Ammon's horn (tissue), 1 donor: ENCODE data around the gene SYCE1.
"Not testable (repeated sequence)": the region's sequence is repeated elsewhere in the genome, so short reads cannot be mapped to it uniquely, and the experiment has no call there.

Source experiments
- DNase-seq: peaks from one replicate; pipeline ENCODE4 v3.0.0-alpha.2; 2016; ENCODE audit warnings: low spot score

Gene SYCE1, protein sequence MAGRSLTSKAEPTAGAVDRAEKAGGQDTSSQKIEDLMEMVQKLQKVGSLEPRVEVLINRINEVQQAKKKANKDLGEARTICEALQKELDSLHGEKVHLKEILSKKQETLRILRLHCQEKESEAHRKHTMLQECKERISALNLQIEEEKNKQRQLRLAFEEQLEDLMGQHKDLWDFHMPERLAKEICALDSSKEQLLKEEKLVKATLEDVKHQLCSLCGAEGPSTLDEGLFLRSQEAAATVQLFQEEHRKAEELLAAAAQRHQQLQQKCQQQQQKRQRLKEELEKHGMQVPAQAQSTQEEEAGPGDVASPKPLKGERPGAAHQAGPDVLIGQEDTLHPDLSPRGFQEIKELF

GRCh38 chr10:133565441-133566294 is at the start of gene SYCE1:
SYCE1 (minus strand) TSS chr10:133565583; CDS start chr10:133565529, 54 bp downstream.
- DNase-seq, result no peak

- DNase-seq, result no peak
These were observed 49.6 kb upstream of the SYCE1 start for GRCh38 chr10:133614830-133615580.

DNA sequence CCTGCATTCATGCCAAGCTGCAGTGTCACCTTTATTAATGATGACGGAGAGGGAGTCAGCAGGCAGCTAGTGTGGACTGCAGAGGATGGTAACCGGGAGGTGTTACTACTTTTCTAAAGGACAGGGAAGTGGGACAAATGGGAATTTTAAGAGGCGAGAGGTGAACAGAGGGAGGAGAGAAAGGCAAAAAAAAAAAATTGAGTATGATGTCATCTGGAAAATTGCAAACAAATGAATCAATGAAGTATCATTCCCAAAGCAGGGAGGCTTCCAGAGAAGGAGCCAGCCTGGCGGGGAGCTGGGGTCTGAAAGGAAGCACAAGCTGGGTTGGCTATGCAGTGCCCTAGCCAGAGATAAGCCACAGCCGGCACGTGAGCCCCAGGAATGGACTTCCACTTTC is 48.3 kb upstream of the SYCE1 start:
- DNase-seq, result no peak

DNA sequence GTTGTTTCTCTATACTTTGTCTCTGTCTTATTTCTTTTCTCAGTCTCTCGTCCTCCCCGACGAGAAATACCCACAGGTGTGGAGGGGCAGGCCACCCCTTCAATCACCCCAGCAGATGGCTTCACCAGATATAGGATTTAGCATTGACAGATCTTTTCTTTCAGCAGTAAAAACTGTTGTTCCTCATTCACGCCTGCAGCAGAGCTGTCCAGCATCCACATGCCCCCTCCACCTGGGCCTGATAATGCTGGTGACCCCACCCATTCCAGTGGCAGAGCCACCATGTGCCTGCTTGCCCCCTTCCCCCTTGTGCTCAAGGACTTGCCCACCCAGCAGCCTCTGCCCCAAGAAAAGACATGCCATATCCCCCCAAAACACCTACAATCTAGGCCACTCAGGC is 45.7 kb upstream of the SYCE1 start:
- no peak for DNase-seq

DNA sequence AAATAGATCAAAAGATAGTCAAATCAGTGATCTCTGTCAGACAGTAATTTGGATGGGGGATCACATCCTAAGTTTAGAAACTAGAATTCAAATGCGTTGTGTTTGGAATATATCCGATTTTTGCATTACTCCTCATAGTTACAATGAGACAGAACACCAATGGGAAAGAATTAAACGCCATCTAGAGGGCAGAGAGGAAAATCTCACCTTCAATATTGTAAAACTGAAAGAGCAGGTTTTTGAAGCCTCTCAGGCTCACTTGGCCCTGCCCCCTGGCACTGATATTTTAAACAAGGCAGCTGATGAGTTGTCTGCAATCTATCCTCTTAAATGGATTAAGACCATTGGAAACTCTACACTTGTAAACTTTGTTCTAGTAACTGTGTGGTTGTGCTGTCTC is 43.5 kb upstream of the SYCE1 start:
- DNase-seq, result peak; percentile 38

- not testable (repeated sequence) for DNase-seq
These were observed 38.1 kb upstream of the SYCE1 start for GRCh38 chr10:133603434-133603833.

- DNase-seq, result no peak
These were observed 35.3 kb upstream of the SYCE1 start for GRCh38 chr10:133600657-133601056.

- DNase-seq, result not testable (repeated sequence)
These were observed 34.5 kb upstream of the SYCE1 start for GRCh38 chr10:133599869-133600268.

GRCh38 chr10:133592716-133593115 is 27.3 kb upstream of the SYCE1 start:
- DNase-seq, result no peak

GRCh38 chr10:133590970-133591359 is 25.6 kb upstream of the SYCE1 start:
- DNase-seq, result no peak

- DNase-seq, result no peak
These were observed 25.0 kb upstream of the SYCE1 start for GRCh38 chr10:133590226-133590969.

GRCh38 chr10:133577037-133577436 is 11.7 kb upstream of the SYCE1 start:
- not testable (repeated sequence) for DNase-seq

GRCh38 chr10:133573460-133573859 is 8.1 kb upstream of the SYCE1 start:
- not testable (repeated sequence) for DNase-seq

DNA sequence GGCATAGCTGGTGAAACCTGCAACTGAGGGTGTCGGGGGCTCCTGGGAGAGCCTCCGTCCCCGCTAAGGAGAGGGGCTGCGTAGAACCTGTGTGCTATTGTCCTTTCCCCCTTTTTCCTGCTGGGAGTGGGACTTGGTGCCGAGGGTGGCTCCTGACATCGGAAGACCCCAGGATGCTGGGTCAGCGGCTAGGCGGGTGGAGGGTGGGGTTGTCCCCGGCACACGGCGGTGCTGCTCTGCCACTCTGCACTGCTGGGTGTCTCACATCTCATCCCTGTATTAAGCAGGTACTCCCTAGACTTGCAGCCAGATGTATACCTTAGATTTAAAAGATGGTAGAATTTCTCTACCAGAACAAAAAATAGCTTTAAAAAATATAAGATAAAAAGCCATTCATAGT is 6.7 kb upstream of the SYCE1 start:
- not testable (repeated sequence) for DNase-seq

GRCh38 chr10:133569801-133570200 is 4.4 kb upstream of the SYCE1 start:
- not testable (repeated sequence) for DNase-seq

DNA sequence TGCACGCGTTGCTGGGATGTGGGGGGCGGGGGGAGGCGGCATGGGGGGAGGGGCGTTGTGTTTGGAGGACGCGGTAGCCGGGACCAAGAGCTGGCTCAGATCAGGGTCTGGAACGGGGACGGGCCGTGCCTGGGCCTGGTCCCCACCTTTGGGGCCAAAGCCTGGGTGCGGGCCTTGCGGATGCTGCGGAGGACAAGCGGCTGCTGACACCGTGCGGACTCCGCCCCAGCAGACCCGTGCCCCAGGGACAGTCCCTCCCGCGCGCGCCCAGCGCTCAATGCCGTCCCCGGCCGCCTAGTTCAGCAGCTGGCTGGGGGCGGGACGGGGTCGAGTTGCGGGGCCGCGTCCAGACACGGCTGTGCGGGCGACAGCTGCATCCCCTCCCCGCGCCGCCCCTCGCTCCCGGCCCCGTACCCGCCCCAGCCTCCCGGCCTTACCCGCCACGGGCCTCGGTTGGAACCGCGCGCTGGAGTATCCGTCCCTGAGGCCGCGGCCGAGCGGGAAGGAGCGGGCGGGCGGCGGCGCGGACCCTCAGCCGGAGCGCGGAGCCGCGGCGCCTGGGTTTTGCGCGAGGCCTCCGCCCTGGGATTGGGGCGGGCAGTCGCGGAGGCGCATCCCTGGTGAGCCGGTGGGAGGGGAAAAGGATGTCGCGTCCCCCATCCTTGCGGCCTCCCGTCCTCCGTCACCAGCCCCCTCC is 3.6 kb upstream of the SYCE1 start:
- not testable (repeated sequence) for DNase-seq

DNA sequence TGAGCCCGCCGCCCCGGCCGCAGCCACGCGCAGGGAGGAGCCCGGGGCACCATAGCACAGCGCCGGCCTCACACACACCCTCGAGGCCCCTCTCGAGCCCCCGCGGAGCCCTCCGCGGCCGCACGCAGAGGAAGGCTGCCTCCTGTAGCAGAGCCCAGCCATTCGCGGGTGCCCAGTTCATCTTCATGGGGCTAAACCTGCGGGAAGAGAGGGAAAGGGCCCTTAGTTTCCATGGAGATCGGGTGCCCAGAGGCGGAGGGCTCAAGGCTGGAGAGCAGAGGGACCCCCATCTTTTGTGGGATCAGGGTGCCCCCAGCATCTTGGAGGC is 2.9 kb upstream of the SYCE1 start:
- DNase-seq, result no peak

- no peak for DNase-seq
These were observed 2.4 kb upstream of the SYCE1 start for GRCh38 chr10:133567609-133568286.

GRCh38 chr10:133567119-133567518 is 1.7 kb upstream of the SYCE1 start:
- DNase-seq, result no peak

- DNase-seq, result no peak
These were observed 567 bp downstream of the SYCE1 start for GRCh38 chr10:133564816-133565215.

GRCh38 chr10:133559216-133559615 is 6.2 kb downstream of the SYCE1 start:
- no peak for DNase-seq
